Duodenal mucosa (tissue), 2 donors: Measurements from ENCODE around the gene TET2.
A peak's percentile ranks its signal among the peaks of the same experiment; 100 is the strongest.

ENCODE experiments used
- H3K27ac ChIP-seq: one replicate; pipeline ENCODE4 v1.7.0; 2013; ENCODE audit warnings: low read depth, low read length
- H3K27me3 ChIP-seq, 2 donors: one replicate each; pipeline ENCODE4 v1.7.0; 2013; ENCODE audit warnings: low read length in 2 of 2, control low read depth in 1 of 2; ENCODE audit not compliant: insufficient read depth in 2 of 2, control insufficient read depth in 1 of 2
- H3K36me3 ChIP-seq, 2 donors: one replicate each; pipeline ENCODE4 v1.7.0; 2013; ENCODE audit warnings: low read length in 2 of 2, control low read depth in 1 of 2; ENCODE audit not compliant: insufficient read depth in 2 of 2, control insufficient read depth in 1 of 2
- H3K4me1 ChIP-seq, 2 donors: one replicate each; pipeline ENCODE4 v1.7.0; 2013; ENCODE audit warnings: low read length in 2 of 2, control low read depth in 1 of 2; ENCODE audit not compliant: insufficient read depth in 2 of 2, control insufficient read depth in 1 of 2
- H3K4me3 ChIP-seq, 2 donors: one replicate each; pipeline ENCODE4 v1.7.0; 2013; ENCODE audit warnings: low read length in 2 of 2, low read depth in 1 of 2
- H3K9ac ChIP-seq, 2 donors: one replicate each; pipeline ENCODE4 v1.7.0; 2013; ENCODE audit warnings: low read length in 2 of 2, low read depth in 1 of 2
- H3K9me3 ChIP-seq, 2 donors: one replicate each; pipeline ENCODE4 v1.7.0; 2013; ENCODE audit warnings: low read length in 2 of 2, control low read depth in 1 of 2; ENCODE audit not compliant: control insufficient read depth in 1 of 2

TET2 gene

GRCh38 chr4:105146276-105147015 is at the start of gene TET2:
Gene TET2 (plus strand): TSS chr4:105146876. CDS start chr4:105233943, 87,067 bp downstream.
- Histone ChIP-seq H3K27me3 (no peaks in the 10 kb centered on the region), H3K4me1 (peaks cover 0 to 16% of the 10 kb centered on the region in 2 donors), H3K27ac (peak within 1 kb of the TSS; percentile 83), H3K9me3 (no peaks in the 10 kb centered on the region), H3K36me3 (no peaks in the 10 kb centered on the region), H3K9ac (peak within 1 kb of the TSS; percentile 99), H3K4me3 (peak within 1 kb of the TSS; percentile 97 to 99)

- Histone ChIP-seq H3K27ac (no peak overlapping the region), H3K9me3 (no peaks in the 10 kb centered on the region), H3K36me3 (no peaks in the 10 kb centered on the region), H3K9ac (no peak overlapping the region), H3K4me3 (no peak overlapping the region), H3K27me3 (no peaks in the 10 kb centered on the region), H3K4me1 (no peaks in the 10 kb centered on the region)
Observed at GRCh38 chr4:105102016-105102415, 44.7 kb upstream of the TET2 start.

- Histone ChIP-seq H3K36me3 (no peaks in the 10 kb centered on the region), H3K27ac (no peak overlapping the region), H3K4me3 (no peak overlapping the region), H3K4me1 (no peaks in the 10 kb centered on the region), H3K27me3 (no peaks in the 10 kb centered on the region), H3K9me3 (no peaks in the 10 kb centered on the region), H3K9ac (no peak overlapping the region)
Observed at GRCh38 chr4:105106426-105106825, 40.2 kb upstream of the TET2 start.

- no peaks in the 10 kb centered on the region for H3K36me3 ChIP-seq
- H3K27me3 ChIP-seq = no peaks in the 10 kb centered on the region
- H3K4me3 ChIP-seq = no peak overlapping the region
- H3K27ac ChIP-seq = no peak overlapping the region
- H3K4me1 ChIP-seq = no peaks in the 10 kb centered on the region
- H3K9ac ChIP-seq = no peak overlapping the region
- H3K9me3 ChIP-seq = no peaks in the 10 kb centered on the region
Observed at GRCh38 chr4:105107095-105107856, 39.4 kb upstream of the TET2 start.

GRCh38 chr4:105108971-105109370 is 37.7 kb upstream of the TET2 start:
- H3K4me3 ChIP-seq = no peak overlapping the region
- no peaks in the 10 kb centered on the region for H3K9me3 ChIP-seq
- H3K4me1 ChIP-seq = no peaks in the 10 kb centered on the region
- no peak overlapping the region for H3K27ac ChIP-seq
- no peaks in the 10 kb centered on the region for H3K27me3 ChIP-seq
- H3K9ac ChIP-seq = no peak overlapping the region
- H3K36me3 ChIP-seq = no peaks in the 10 kb centered on the region

- Histone ChIP-seq H3K27me3 (no peaks in the 10 kb centered on the region), H3K4me3 (no peak overlapping the region), H3K9me3 (no peaks in the 10 kb centered on the region), H3K36me3 (no peaks in the 10 kb centered on the region), H3K4me1 (no peaks in the 10 kb centered on the region), H3K9ac (no peak overlapping the region), H3K27ac (no peak overlapping the region)
Observed at GRCh38 chr4:105112274-105112673, 34.4 kb upstream of the TET2 start.

- Histone ChIP-seq H3K9ac (no peak overlapping the region), H3K36me3 (no peaks in the 10 kb centered on the region), H3K9me3 (no peaks in the 10 kb centered on the region), H3K4me3 (no peak overlapping the region), H3K27ac (no peak overlapping the region), H3K27me3 (no peaks in the 10 kb centered on the region), H3K4me1 (no peaks in the 10 kb centered on the region)
Observed at GRCh38 chr4:105113800-105114199, 32.9 kb upstream of the TET2 start.

GRCh38 chr4:105116616-105117319 is 29.9 kb upstream of the TET2 start:
- H3K27ac ChIP-seq = no peak overlapping the region
- H3K4me3 ChIP-seq = no peak overlapping the region
- no peak overlapping the region for H3K9ac ChIP-seq
- no peaks in the 10 kb centered on the region for H3K36me3 ChIP-seq
- H3K27me3 ChIP-seq = no peaks in the 10 kb centered on the region
- no peaks in the 10 kb centered on the region for H3K9me3 ChIP-seq
- no peaks in the 10 kb centered on the region for H3K4me1 ChIP-seq

GRCh38 chr4:105119356-105119755 is 27.3 kb upstream of the TET2 start:
- Histone ChIP-seq H3K9ac (no peak overlapping the region), H3K4me3 (no peak overlapping the region), H3K9me3 (no peaks in the 10 kb centered on the region), H3K27ac (no peak overlapping the region), H3K4me1 (no peaks in the 10 kb centered on the region), H3K36me3 (no peaks in the 10 kb centered on the region), H3K27me3 (no peaks in the 10 kb centered on the region)

- Histone ChIP-seq H3K4me3 (no peak overlapping the region), H3K4me1 (no peaks in the 10 kb centered on the region)
Observed at GRCh38 chr4:105120626-105121025, 26.1 kb upstream of the TET2 start.

More at GRCh38 chr4:105120626-105121025, 26.1 kb upstream of the TET2 start:
- Histone ChIP-seq H3K36me3 (no peaks in the 10 kb centered on the region), H3K9ac (no peak overlapping the region), H3K27me3 (no peaks in the 10 kb centered on the region), H3K27ac (no peak overlapping the region), H3K9me3 (no peaks in the 10 kb centered on the region)
